ENCODE results near the gene HDAC4. TPM values are rescaled to one million over a fixed set of nuclear protein-coding genes. Genes with fewer than 3 reads are reported as not detected.

Gene HDAC4
- total RNA-seq, 1 experiment from 2014 or later = 47.6 TPM

DNA sequence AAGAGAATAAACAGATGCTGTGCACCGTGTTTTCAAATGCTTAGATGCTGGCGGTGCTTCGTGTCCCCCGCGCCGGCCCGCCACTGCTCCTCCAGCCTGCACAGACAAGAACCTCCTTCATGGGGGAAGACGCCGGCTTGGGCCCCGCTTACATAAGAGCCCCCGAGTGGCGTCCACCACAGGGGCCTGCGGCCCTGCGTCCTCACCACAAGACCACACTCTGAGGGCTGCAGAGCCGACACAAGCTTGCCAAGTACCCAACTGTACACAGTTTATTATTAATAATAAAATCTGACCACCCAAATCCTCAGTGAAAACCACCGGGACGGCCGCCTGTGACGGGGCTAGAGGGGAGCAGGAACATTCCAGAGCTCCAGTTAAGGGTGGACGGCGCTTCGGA lies 232.2 kb downstream of the HDAC4 start:
- intact Hi-C loops (cut with micrococcal nuclease) = no loop called here
- POLR2A ChIA-PET = no interaction called here

More for the DNA sequence above, 232.2 kb downstream of the HDAC4 start:
- DNase-seq (ENCODE audit: low read depth, low spot score) = no peak
- Histone ChIP-seq H3K79me2 (ENCODE audit: insufficient read depth, low read length) (no peaks in the 10 kb centered on the region), H4K20me1 (ENCODE audit: insufficient read depth) (no peaks in the 10 kb centered on the region), H3K27me3 (ENCODE audit: insufficient read depth, low read length) (no peaks in the 10 kb centered on the region), H3K9me2 (ENCODE audit: insufficient read depth) (no peaks in the 10 kb centered on the region), H3K4me3 (replicated peaks in 1 of 2; ENCODE audit: low read depth in 1 of 2, low read length in 2 of 2) (no peak overlapping the region), H3K4me1 (ENCODE audit: control insufficient read depth in 1 of 2, insufficient read depth in 2 of 2, low read length in 2 of 2) (no peaks in the 10 kb centered on the region), H3K9ac (ENCODE audit: low read length) (no peak overlapping the region), H3K36me3 (ENCODE audit: control insufficient read depth in 1 of 2, insufficient read depth in 2 of 2, low read length in 2 of 2) (no peaks in the 10 kb centered on the region; a peak in 2 of 4 replicates), H3K4me2 (ENCODE audit: low read length) (no peak overlapping the region), H3K27ac (ENCODE audit: low read depth, low read length) (no peak overlapping the region), H3K9me3 (ENCODE audit: control insufficient read depth in 1 of 2, insufficient read depth in 1 of 2, low read depth in 1 of 2, low read length in 2 of 2) (peaks cover 19 to 27% of the 10 kb centered on the region in 2 experiments; a peak in 3 of 4 replicates), H2AFZ (ENCODE audit: low read depth, low read length, poor library complexity, severe bottlenecking) (no peak overlapping the region)
- ChIA-PET CTCF (no interaction called here), RAD21 (ENCODE audit: low non-redundant PET in 1 of 2, low total read pairs in 2 of 2, uncharacterized antibody in 2 of 2, unreplicated experiment in 2 of 2) (no interaction called here)
- no TSS peak for BruUV-seq (replicated peaks)
- no peak for TF ChIP-seq EZH2 (IDR thresholded peaks at IDR 0.05)
- no peak for TF ChIP-seq EGR1 (IDR thresholded peaks at IDR 0.05; ENCODE audit: low read depth)
- TF ChIP-seq SRF (IDR thresholded peaks at IDR 0.05; ENCODE audit: low read depth) = no peak
- TF ChIP-seq, protein P1, sequence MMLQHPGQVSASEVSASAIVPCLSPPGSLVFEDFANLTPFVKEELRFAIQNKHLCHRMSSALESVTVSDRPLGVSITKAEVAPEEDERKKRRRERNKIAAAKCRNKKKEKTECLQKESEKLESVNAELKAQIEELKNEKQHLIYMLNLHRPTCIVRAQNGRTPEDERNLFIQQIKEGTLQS (IDR thresholded peaks at IDR 0.05) = no peak
- TF ChIP-seq ELF1 (IDR thresholded peaks at IDR 0.05; ENCODE audit: borderline replicate concordance, low read depth) = no peak
- TF ChIP-seq CEBPB (IDR thresholded peaks at IDR 0.05; ENCODE audit: low read depth) = no peak
- TF ChIP-seq, protein P2, sequence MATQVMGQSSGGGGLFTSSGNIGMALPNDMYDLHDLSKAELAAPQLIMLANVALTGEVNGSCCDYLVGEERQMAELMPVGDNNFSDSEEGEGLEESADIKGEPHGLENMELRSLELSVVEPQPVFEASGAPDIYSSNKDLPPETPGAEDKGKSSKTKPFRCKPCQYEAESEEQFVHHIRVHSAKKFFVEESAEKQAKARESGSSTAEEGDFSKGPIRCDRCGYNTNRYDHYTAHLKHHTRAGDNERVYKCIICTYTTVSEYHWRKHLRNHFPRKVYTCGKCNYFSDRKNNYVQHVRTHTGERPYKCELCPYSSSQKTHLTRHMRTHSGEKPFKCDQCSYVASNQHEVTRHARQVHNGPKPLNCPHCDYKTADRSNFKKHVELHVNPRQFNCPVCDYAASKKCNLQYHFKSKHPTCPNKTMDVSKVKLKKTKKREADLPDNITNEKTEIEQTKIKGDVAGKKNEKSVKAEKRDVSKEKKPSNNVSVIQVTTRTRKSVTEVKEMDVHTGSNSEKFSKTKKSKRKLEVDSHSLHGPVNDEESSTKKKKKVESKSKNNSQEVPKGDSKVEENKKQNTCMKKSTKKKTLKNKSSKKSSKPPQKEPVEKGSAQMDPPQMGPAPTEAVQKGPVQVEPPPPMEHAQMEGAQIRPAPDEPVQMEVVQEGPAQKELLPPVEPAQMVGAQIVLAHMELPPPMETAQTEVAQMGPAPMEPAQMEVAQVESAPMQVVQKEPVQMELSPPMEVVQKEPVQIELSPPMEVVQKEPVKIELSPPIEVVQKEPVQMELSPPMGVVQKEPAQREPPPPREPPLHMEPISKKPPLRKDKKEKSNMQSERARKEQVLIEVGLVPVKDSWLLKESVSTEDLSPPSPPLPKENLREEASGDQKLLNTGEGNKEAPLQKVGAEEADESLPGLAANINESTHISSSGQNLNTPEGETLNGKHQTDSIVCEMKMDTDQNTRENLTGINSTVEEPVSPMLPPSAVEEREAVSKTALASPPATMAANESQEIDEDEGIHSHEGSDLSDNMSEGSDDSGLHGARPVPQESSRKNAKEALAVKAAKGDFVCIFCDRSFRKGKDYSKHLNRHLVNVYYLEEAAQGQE (IDR thresholded peaks at IDR 0.05; ENCODE audit: low read depth) = no peak
- TF ChIP-seq, protein P3, sequence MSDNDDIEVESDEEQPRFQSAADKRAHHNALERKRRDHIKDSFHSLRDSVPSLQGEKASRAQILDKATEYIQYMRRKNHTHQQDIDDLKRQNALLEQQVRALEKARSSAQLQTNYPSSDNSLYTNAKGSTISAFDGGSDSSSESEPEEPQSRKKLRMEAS (IDR thresholded peaks at IDR 0.05) = no peak
- TF ChIP-seq CBX3 (IDR thresholded peaks at IDR 0.05; ENCODE audit: low read depth) = no peak
- no peak for TF ChIP-seq POLR2A (IDR thresholded peaks at IDR 0.05; ENCODE audit: borderline replicate concordance, extremely low read depth, insufficient read depth, insufficient read length)
- no peak for TF ChIP-seq ZNF274 (IDR thresholded peaks at IDR 0.05; ENCODE audit: low read depth, low read length)
- no peak for ATAC-seq
